Sciatic nerve (tissue), 2 donors: ENCODE results near the gene UNK. TPM values are rescaled to one million over a fixed set of nuclear protein-coding genes. Genes with fewer than 3 reads are reported as not detected.
A peak's percentile ranks its signal among the peaks of the same experiment; 100 is the strongest.

Experiments
- ATAC-seq: fragments of 200-7000 bp; cut with Tn5 transposase; one replicate; pipeline ENCODE4 v1.9.1; 2020; ENCODE audit warnings: mild to moderate bottlenecking, moderate library complexity
- DNase-seq: peaks from one replicate; pipeline ENCODE4 v3.0.0-alpha.2; 2020; ENCODE audit warnings: low spot score
- intact Hi-C: fragments of 100-400 bp; cut with DNase I; formaldehyde crosslinking; loops from one replicate; pipeline ENCODE4 v1.14.2; 2022
- total RNA-seq: library from RNA; stranded (reverse); fragmentation: NEBNext Ultra II Directional; extraction: Animal tissue kit (Norgen Biotek cat#: 25700); gene quantifications from one replicate; pipeline ENCODE4 v1.2.1, GENCODE V29; 2021
- donor health status: DM: no; HTN: no; CAD: no.
- donor health status: DM: no; HTN: no; CAD: no.

The UNK gene
- 41.4 TPM for total RNA-seq

DNA sequence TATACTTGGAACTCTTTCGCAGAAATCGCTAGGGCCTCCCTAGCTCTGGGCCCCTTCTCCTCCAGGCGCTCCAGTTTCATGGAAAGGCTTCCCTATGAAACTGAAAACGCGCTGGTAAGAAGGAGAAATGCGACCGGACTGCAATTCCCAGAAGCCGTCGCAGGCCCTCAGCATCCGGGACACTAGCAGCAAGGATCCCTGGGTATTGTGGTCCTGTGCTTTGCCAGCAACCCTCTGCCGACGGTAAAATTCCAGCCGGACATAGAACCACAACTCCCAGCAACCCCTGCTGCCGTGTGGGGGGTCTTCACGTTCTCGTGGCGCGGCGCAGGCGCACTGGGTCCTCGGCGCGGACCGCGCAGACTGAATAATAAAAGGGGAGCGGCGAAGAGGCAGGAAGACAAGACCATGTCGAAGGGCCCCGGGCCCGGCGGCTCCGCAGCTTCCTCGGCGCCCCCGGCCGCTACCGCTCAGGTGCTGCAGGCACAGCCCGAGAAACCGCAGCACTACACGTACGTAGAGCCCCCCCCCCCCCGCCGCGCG, at the start of gene UNK:
TSS of gene UNK (plus strand) at position 334 of the 543 bp plus-strand sequence. CDS start at position 409, 75 bp downstream.
- intact Hi-C loops, result no loop called here
- ATAC-seq (peak; percentile 94), DNase-seq (peak; percentile 97)

DNA sequence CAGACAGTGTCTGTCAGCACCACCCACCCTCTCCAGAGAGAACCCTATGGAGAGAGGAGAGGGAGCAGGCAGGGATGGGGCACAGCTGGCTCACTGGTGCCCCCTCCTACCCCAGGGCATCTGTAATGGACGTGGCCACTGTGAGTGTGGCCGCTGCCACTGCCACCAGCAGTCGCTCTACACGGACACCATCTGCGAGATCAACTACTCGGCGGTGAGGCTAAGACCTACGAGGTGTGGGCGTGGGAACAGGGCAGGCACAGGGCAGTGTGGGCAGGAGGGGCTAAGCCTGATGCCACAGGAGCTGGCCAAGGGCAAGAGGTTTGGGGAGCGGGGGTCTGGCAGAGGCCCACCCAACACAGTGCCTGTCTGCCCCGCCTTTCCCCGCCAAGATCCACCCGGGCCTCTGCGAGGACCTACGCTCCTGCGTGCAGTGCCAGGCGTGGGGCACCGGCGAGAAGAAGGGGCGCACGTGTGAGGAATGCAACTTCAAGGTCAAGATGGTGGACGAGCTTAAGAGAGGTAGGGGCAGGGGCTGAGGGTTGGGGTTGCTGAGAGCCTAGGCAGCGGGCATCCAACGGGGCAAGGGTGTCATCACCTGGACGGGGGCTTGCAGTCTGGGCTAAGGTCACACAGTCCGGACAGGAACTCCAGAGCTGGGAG, 48.3 kb upstream of the UNK start:
- no peak for DNase-seq
- intact Hi-C loops, result no loop called here
- no peak for ATAC-seq

GRCh38 chr17:75737133-75737962, 47.3 kb upstream of the UNK start:
- intact Hi-C loops, result no loop called here
- ATAC-seq (no peak), DNase-seq (no peak)

- ATAC-seq (peak; percentile 53), DNase-seq (peak; percentile 73)
- intact Hi-C loops, result no loop called here
Measured at GRCh38 chr17:75738218-75738802, 46.3 kb upstream of the UNK start.

- intact Hi-C loops, result no loop called here
- ATAC-seq (no peak), DNase-seq (no peak)
Measured at GRCh38 chr17:75739174-75739573, 45.4 kb upstream of the UNK start.

DNA sequence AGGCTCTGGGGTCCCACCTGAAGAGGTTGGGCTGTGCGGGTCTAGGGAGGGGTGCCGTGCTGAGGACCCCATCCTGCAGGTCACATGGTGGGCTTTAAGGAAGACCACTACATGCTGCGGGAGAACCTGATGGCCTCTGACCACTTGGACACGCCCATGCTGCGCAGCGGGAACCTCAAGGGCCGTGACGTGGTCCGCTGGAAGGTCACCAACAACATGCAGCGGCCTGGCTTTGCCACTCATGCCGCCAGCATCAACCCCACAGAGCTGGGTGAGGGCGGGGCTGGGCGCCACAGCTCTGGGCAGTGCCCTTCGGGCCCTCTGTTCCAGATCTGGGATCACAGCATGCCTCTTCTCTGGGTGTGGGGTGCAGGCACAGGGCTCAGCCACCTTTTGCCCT, 44.8 kb upstream of the UNK start:
- no peak for DNase-seq
- ATAC-seq, result no peak
- intact Hi-C loops, result no loop called here

- intact Hi-C loops, result no loop called here
- ATAC-seq, result no peak
Measured at GRCh38 chr17:75740215-75740614, 44.4 kb upstream of the UNK start.

GRCh38 chr17:75740631-75741077, 44.0 kb upstream of the UNK start:
- intact Hi-C loops, result no loop called here
- ATAC-seq, result no peak

More at GRCh38 chr17:75740215-75740614, 44.4 kb upstream of the UNK start:
- no peak for DNase-seq

DNA sequence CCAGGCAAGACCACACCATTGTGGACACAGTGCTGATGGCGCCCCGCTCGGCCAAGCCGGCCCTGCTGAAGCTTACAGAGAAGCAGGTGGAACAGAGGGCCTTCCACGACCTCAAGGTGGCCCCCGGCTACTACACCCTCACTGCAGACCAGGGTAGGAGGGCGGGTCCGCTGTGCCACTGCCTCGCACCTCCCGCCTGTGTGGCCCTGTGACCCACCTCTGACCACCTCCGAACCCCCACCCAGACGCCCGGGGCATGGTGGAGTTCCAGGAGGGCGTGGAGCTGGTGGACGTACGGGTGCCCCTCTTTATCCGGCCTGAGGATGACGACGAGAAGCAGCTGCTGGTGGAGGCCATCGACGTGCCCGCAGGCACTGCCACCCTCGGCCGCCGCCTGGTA, 42.3 kb upstream of the UNK start:
- DNase-seq (no peak), ATAC-seq (no peak)
- intact Hi-C loops, result no loop called here

More at GRCh38 chr17:75740631-75741077, 44.0 kb upstream of the UNK start:
- DNase-seq, result no peak

DNA sequence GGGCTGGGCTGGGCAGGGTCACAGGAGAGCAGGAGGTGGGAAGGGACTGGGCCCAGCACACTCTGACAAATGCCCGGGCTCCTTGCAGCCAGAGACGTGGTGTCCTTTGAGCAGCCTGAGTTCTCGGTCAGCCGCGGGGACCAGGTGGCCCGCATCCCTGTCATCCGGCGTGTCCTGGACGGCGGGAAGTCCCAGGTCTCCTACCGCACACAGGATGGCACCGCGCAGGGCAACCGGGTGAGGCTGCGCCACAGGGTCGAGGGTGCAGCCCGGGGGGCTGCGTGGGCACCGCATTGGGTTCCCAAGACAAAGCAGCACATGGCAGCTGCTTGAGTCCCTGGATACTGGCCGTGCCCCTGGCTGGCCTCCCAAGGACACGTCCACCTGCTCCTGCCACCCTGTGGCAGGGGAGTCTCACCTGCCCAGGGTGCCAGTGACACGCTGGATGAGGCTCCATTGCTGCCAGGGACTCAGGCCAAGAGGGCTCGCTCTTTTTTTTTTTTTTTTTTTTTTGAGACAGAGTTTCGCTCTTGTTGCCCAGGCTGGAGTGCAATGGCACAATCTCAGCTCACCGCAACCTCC, 40.9 kb upstream of the UNK start:
- ATAC-seq (no peak), DNase-seq (no peak)
- intact Hi-C loops, result no loop called here

GRCh38 chr17:75748706-75749105, 35.9 kb upstream of the UNK start:
- ATAC-seq (no peak), DNase-seq (no peak)
- intact Hi-C loops, result loop anchor here (2.0 to 5.0 kb wide), 2 partner anchors 72 to 116 kb away; partner anchors contain the start of gene SMIM5

GRCh38 chr17:75749545-75750389, 34.8 kb upstream of the UNK start:
- intact Hi-C loops, result loop anchor here (2.0 to 5.0 kb wide), 2 partner anchors 73 to 117 kb away; partner anchors contain the start of gene SMIM5
- DNase-seq (peak; percentile 94), ATAC-seq (peak; percentile 81)

DNA sequence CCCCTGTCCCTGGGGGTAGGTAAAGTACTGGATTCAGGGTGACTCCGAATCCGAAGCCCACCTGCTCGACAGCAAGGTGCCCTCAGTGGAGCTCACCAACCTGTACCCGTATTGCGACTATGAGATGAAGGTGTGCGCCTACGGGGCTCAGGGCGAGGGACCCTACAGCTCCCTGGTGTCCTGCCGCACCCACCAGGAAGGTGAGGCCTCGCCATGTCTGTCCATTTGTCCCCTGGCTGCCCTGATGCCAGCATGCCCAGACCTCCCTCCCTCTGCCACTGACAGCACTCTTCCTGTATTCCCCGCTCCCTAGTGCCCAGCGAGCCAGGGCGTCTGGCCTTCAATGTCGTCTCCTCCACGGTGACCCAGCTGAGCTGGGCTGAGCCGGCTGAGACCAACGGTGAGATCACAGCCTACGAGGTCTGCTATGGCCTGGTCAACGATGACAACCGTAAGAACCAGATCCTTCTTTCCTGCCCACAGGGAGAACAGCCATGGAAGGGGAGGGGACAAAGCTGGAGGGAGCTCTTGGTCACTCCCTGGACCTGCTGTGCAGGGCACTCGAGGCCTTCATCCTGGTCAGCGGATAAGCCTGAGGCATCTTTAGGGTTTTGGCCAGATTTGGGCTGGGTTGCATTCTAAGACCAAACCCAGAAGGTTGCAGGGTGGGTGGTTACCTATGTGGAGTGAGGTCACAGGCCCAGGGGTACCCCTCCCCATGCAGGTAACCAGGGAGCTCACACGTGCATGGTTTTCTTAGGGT, 33.8 kb upstream of the UNK start:
- ATAC-seq, result no peak
- intact Hi-C loops, result no loop called here
- DNase-seq, result no peak

GRCh38 chr17:75751676-75752404, 32.8 kb upstream of the UNK start:
- intact Hi-C loops, result no loop called here
- DNase-seq (no peak), ATAC-seq (no peak)

GRCh38 chr17:75752405-75752709, 32.2 kb upstream of the UNK start:
- DNase-seq (no peak), ATAC-seq (no peak)
- intact Hi-C loops, result no loop called here

GRCh38 chr17:75752802-75753513, 31.6 kb upstream of the UNK start:
- intact Hi-C loops, result no loop called here
- DNase-seq, result no peak

More at GRCh38 chr17:75752802-75753513, 31.6 kb upstream of the UNK start:
- no peak for ATAC-seq
